Chondrocyte (in vitro differentiated cells): Measurements from ENCODE around the gene LTA. TPM values are rescaled to one million over a fixed set of nuclear protein-coding genes. Genes with fewer than 3 reads are reported as not detected.

Experiments used
- DNase-seq: peaks from one replicate; pipeline ENCODE4 v3.0.0; 2021; ENCODE audit warnings: mixed read lengths, low spot score
- H3K27ac Mint-ChIP-seq: one replicate; pipeline ENCODE4 v1.8.0; 2021; ENCODE audit warnings: mild to moderate bottlenecking, moderate library complexity, mixed read lengths; ENCODE audit not compliant: unreplicated experiment
- H3K27me3 Mint-ChIP-seq: 2 replicates; pipeline ENCODE4 v1.8.0; 2021; ENCODE audit warnings: low read depth, mixed read lengths
- H3K36me3 Mint-ChIP-seq: 2 replicates; pipeline ENCODE4 v1.8.0; 2021; ENCODE audit warnings: low read depth, mixed read lengths
- H3K4me1 Mint-ChIP-seq: 2 replicates; pipeline ENCODE4 v1.8.0; 2021; ENCODE audit warnings: low read depth, mild to moderate bottlenecking, mixed read lengths
- H3K4me3 Mint-ChIP-seq: one replicate; pipeline ENCODE4 v1.8.0; 2021; ENCODE audit warnings: mild to moderate bottlenecking, moderate library complexity, mixed read lengths; ENCODE audit not compliant: unreplicated experiment
- H3K9me3 Mint-ChIP-seq: 2 replicates; pipeline ENCODE4 v1.8.0; 2021; ENCODE audit warnings: low read depth, mixed read lengths
- total RNA-seq: library from RNA; stranded (reverse); gene quantifications from 3 replicates; pipeline ENCODE4 v1.2.1, GENCODE V29; 2021
- TF ChIP-seq, protein P1 (sequence below): fragments of 200-600 bp; sonication (generic); IDR thresholded peaks from 2 replicates; pipeline ENCODE4 v1.5.0; 2021; ENCODE audit warnings: antibody characterized with exemption, mild to moderate bottlenecking, moderate library complexity

Gene LTA
- total RNA-seq, 1 donor from 2014 or later, result not detected

GRCh38 chr6:31533455-31533841, 38.6 kb upstream of the LTA start:
- H3K27me3 Mint-ChIP-seq, result no peaks in the 10 kb centered on the region
- H3K4me1 Mint-ChIP-seq, result peaks cover 6% of the 10 kb centered on the region
- H3K27ac Mint-ChIP-seq, result no peak overlapping the region
- no peak overlapping the region for H3K4me3 Mint-ChIP-seq
- H3K9me3 Mint-ChIP-seq, result no peaks in the 10 kb centered on the region
- no peak for DNase-seq
- TF ChIP-seq, protein P1, sequence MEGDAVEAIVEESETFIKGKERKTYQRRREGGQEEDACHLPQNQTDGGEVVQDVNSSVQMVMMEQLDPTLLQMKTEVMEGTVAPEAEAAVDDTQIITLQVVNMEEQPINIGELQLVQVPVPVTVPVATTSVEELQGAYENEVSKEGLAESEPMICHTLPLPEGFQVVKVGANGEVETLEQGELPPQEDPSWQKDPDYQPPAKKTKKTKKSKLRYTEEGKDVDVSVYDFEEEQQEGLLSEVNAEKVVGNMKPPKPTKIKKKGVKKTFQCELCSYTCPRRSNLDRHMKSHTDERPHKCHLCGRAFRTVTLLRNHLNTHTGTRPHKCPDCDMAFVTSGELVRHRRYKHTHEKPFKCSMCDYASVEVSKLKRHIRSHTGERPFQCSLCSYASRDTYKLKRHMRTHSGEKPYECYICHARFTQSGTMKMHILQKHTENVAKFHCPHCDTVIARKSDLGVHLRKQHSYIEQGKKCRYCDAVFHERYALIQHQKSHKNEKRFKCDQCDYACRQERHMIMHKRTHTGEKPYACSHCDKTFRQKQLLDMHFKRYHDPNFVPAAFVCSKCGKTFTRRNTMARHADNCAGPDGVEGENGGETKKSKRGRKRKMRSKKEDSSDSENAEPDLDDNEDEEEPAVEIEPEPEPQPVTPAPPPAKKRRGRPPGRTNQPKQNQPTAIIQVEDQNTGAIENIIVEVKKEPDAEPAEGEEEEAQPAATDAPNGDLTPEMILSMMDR, result no peak
- H3K36me3 Mint-ChIP-seq, result peaks cover 55% of the 10 kb centered on the region

- Mint-ChIP-seq H3K27me3 (no peaks in the 10 kb centered on the region), H3K4me1 (peaks cover 12% of the 10 kb centered on the region), H3K27ac (no peak overlapping the region), H3K9me3 (no peaks in the 10 kb centered on the region), H3K4me3 (no peak overlapping the region), H3K36me3 (peaks cover 61% of the 10 kb centered on the region)
- DNase-seq, result no peak
- TF ChIP-seq, protein P1, result no peak
Observed at GRCh38 chr6:31534011-31534410, 38.1 kb upstream of the LTA start.

DNA sequence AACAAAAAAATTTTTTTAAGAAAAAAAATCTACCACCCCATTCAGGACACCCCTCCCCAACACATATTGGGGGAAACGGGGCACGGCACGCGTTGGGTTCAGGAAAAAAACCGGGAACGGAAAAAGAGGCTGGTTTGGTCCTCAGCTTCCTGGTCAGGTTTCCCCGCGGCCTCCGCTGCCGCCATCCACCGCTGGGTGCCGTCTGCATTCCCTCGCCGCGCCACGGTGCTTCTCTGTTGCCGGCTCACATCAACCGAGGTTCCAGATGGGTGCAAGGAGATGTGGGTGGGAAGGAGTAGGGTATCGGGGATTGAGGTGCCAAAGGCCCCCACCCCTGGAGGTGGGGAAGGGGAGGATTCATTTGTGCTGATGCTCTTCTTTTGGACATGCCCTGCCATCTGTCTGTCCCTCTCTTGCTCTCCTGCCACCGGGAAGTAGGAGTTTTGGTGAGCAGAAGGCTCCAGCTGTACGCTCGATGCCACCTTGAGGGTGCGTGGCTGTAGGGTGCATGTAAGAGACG, 37.5 kb upstream of the LTA start:
- DNase-seq, result no peak
- peaks cover 66% of the 10 kb centered on the region for H3K36me3 Mint-ChIP-seq
- peaks cover 18% of the 10 kb centered on the region for H3K4me1 Mint-ChIP-seq
- TF ChIP-seq, protein P1, result no peak
- no peak overlapping the region for H3K4me3 Mint-ChIP-seq
- no peaks in the 10 kb centered on the region for H3K9me3 Mint-ChIP-seq
- H3K27me3 Mint-ChIP-seq, result no peaks in the 10 kb centered on the region
- H3K27ac Mint-ChIP-seq, result no peak overlapping the region

DNA sequence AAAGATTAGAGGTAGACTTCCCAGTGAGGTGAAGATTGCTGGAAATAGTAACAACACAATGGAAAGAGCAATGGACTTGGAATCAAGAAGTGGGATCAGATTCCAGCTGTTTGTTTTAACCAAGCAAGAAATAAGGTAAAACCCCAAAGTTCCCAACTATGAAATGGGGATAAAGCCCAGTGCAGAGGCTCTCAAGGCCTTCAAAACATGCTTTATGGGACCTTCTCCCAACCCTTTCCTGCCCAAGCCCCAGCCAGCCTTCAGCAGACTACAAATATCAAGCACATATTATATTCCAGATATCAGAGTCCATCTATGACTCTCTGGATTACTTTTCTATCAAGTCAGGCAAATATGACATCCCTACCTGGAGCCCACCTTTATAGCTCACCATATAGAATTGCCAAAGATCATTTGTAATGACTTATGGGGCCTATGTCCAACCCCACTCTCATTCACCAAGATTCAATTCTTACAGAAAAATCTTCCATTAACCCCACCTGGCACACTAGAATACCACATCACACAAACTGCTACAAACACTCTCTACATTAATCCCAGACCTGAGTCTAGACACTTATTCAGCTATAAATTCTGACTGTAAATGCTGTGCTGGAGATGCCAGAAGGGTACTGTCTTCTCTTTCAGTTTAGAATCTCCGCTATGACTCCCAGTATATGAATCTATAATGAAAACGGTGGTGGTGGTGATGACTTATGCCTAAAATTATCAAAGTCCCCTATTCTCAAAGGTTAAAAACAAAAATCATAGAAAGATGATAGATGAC, 36.4 kb upstream of the LTA start:
- H3K4me1 Mint-ChIP-seq, result peaks cover 29% of the 10 kb centered on the region
- no peak overlapping the region for H3K27ac Mint-ChIP-seq

GRCh38 chr6:31538805-31539400, 33.2 kb upstream of the LTA start:
- peak overlapping the region; percentile 96 for H3K4me3 Mint-ChIP-seq
- H3K27me3 Mint-ChIP-seq, result no peaks in the 10 kb centered on the region
- no peaks in the 10 kb centered on the region for H3K9me3 Mint-ChIP-seq
- TF ChIP-seq, protein P1, result no peak
- no peak for DNase-seq
- peaks cover 40% of the 10 kb centered on the region for H3K4me1 Mint-ChIP-seq
- H3K36me3 Mint-ChIP-seq, result peaks cover 48% of the 10 kb centered on the region
- H3K27ac Mint-ChIP-seq, result peak overlapping the region; percentile 76

More for the DNA sequence above, 36.4 kb upstream of the LTA start:
- DNase-seq, result no peak
- no peaks in the 10 kb centered on the region for H3K9me3 Mint-ChIP-seq
- H3K27me3 Mint-ChIP-seq, result no peaks in the 10 kb centered on the region
- TF ChIP-seq, protein P1, result no peak
- peaks cover 65% of the 10 kb centered on the region for H3K36me3 Mint-ChIP-seq
- H3K4me3 Mint-ChIP-seq, result no peak overlapping the region
